HG02884 (cell line): ENCODE data around the gene PELI2.

ENCODE experiments used
- ATAC-seq: cut with Tn5 transposase; IDR thresholded peaks from one replicate; pipeline ENCODE4 v1.9.1; 2021; ENCODE audit warnings: mild to moderate bottlenecking, moderate library complexity; ENCODE audit not compliant: unreplicated experiment

The PELI2 gene

DNA sequence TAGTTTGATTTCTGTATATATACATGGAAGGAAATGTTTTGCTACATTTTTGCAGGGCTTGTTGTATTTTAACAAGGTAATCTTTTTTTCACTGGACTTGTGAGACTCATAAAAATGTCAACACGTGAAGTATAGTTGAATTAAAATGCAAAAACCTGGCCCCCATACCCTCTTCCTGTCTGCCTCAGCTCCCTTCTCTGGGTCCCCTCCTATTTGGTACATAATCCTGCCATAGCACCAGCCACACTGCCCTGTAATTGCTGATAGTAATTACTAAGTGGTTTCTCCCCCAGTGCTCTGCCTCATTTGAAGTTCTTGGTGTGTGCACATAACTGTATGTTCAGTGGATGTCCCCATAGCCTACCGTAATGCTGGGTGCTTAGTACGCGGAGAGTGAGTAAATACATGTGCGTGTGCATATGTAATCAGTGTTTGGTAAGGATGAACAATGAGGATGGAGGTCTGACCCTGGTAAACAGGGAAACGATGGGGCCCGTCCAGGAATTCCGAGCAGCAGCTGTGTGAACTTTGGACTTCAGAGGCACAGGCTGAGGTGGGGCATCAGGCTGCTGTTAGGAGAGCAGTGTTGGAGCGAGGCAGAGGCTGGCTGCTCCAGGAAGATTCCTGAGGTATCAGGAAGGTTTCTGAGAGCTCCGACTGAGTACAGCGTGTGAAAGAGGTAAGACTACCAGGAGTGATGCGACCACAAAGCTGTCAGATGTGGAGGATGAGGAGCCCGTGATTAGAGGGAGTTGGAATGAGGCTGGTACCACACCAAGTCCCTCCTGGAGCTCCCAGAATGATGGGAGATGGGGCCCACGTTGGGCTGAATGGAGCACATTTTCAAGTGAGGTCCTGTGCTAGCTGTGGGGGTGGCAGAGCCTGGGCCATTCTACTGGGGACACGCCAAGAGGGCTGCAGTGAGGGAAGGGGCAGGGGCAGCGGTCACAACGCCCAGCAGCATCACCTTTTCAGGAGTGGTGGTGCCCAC is 106.8 kb downstream of the PELI2 start:
- ATAC-seq = no peak

DNA sequence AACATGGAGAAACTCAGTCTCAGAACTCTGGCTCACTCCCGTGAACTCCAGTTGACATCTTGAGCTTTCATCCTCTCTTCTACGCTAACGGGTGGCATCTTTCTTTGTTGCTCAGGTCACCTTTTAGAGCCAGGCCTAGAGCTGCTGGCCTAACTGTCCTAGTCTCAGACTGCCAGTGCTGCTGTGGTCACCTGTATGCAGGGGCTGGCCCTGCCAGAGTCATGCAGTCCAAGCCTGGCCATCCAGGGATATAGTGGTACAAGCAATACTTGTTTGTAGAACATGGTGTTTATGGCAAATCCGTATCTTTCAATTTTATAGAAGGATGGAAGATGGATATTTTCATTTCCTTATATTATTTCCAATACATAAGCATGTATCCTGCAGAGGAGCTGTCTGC is 117.2 kb downstream of the PELI2 start:
- no peak for ATAC-seq

DNA sequence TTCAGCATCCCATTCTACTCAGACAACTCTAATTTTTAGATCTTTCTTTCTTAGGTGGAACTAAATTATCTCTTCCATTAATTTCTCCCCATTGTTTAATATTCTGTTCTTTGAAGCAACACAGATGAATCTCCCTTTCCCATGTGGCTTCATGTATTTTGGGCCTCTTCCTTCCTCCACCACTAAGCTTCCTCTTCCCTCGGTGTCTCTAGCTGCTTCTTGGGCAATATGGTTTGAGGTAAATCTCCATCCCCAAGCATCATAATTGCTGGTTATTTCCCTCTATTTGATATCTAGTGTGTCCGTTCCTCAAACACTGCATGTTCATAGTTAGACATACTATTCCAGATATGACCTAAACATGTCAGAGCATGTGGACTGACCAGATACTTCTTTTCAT is 119.2 kb downstream of the PELI2 start:
- no peak for ATAC-seq

DNA sequence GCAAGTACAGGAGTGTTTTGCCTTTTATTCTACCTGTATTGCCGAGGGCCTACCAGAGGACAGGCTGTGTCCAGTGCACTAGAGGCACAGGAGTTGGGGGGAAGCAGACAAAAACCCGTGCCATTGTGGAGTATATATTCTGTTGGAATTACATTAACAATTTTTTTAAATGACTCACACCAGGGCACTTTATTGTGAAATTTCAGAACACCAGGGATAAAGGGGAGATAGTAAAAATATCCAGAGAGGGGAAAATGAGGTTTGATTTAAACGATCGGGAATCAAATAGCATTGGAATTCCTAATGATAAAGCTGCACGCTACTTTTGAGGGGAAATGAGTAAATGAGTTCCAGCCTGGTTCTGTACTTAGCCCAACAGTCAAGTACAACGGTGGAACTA is 123.2 kb downstream of the PELI2 start:
- ATAC-seq = no peak

DNA sequence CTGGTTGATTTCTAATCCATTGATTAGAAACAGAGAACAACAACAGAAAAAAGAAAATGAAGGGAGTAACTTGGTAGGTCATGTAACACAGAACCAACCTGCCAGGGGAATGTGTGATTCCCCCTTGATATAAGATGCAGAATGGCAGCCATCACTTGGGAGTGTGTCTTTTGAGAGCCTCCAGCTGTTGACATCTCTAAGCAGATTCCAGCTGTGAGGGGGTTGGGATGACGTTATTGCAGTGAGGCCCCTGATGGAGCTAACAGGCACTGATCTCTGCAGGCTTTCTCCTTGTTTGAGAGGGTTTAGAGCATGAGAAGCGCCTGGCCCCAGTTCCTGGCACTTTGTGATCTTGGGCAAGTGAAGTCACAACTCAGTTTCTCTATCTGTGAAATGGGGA is 124.9 kb downstream of the PELI2 start:
- no peak for ATAC-seq

DNA sequence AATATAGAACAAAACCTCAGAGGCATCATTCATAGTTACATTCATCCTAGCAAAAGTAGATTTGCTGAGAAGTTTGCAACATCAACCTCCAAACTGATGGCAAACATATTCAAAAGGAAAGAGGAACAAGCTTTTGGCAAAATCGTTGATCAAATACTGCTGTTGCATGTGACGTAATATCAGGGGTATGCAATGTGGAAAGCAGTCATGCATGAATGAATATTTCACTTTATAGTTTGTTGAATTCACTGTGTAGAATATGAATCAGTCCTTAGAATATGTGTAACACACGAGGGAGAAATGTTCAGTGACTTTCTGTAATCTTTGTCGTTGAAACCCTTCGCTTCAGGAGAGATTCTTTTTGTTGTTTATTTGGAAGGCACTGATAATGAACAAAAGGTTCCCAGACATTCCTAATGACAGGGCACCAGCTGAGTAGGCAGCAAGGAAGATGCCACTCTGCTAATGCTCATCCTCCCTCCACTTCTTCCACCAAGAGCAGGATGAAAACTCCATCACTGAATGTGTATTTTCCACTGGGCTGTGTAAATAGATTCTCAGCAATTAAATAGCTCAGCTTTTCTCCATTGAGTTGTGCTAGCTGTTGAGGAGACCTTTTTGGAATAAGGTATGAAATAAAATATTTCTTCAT is 126.1 kb downstream of the PELI2 start:
- ATAC-seq = no peak

DNA sequence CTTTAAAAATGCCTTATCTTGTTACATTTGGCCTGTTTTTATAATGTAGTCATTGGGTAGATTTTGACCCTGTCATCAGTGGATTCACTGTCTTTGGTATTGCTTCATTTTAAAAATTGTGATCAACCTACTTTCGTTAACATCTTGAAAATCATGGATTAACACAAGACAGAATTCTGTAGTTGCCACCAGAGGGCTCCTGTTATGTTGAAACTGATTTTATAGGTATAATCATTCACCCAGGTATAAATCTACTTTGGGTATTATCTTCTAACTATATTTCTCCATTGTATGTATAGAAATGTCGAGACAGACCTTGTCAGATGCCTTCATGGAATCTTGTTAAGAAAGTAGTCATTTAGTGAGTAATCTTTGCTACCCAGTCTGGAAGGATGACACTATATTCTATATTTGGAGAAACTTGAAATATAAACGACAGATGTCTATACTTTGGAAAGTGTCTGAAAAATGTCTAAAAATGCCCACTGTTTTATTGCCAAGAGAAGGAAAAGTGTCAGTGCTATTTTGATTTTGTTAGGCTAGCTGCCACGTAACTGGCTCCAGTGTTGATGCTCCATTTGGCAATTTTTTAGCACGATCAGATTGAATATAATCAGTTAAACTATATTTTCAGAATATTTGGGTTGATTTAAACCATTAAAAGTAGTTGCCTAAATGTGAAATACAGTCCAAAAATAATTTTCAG is 129.4 kb downstream of the PELI2 start:
- ATAC-seq = no peak

DNA sequence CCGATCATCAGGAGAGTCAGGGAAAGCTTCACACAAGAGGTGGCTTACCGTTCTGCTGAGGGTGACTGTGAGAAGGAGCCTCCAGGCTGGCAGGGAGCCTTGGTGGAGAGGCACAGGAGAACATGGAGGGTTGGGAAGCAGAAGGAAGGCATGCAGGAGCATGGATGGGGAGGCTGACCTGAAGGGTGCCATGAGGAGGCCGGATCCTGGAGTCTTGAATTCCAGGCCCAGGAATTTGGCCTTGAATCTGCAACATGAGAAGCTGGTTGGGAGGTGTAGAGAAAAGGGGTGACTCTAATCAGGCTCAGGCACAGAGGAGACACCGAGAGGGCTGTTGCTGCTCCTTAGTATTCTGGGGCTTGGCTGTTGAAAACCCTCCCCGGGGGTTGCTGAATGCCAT is 130.2 kb downstream of the PELI2 start:
- no peak for ATAC-seq

DNA sequence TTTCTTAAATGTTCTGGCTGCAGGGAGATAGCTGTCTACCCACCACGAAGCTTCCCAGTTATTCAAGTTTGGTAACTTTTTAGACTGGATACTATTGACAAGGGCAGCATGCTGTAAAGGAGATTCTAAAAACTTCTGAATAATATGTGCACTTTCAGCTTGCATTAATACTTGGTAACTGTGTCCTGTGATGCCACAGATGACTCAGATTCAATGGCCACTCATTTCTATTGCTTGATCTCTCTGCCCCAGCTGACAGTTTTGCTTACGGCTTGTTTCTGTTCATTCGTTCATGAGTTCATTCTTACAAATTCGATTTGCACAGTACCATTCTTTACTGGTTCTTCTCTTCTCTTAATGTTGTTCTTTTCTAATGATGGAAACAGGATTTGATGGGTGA is 142.8 kb downstream of the PELI2 start:
- no peak for ATAC-seq

DNA sequence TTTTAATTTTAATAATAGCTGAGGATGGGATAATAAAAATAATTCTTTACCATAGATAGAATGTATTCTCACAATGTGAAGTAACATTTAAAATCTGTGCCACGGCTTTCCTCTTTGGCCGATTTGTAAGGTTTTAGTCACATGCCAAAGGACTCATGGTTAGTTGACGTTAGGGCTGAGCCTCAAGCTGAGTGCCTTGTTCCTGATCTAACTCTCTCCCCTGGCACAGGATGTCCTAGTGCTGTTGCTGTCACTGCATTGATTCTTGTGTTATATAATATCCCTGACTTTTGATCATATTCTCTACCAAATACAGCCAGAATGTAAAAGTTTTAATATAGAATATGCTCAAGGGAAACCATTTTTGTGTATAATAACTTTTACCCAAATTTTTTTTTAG is 144.3 kb downstream of the PELI2 start:
- no peak for ATAC-seq

DNA sequence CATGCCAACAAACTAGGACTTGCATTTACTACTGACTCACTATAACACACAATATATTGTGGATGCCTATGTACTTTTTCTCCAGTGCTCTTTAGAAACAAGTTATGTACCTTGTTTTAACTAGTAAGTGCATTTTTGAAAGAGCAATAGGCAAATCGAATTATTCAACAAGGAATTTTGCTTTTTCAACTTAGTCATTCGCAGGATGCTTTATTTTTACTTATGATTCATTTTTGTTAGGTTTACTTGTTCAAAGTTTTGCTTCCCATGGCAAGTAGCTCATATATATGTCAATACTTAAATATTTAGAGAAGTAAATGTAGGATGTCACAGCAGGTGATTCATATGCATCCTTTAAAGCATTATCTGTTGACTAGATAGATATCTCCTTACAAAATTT is 149.8 kb downstream of the PELI2 start:
- no peak for ATAC-seq

DNA sequence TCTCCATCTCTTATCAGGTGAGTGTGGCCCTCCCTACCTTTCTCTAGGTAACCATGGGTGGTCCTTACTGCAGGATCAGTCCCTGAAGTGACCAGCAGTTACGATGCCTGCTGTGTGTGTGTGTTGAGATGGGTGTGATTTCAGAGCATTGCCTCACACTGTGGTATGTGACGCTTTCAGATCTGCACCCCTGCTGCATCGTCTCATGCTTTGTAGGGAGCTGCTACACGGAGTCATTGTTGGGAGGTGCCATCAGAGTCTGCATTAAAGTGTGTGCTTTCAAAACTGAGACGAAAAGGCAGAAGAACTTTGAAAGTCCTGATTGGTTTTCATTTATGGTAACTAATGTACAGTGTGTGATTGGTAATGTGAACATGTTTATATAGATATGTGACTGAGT is 150.5 kb downstream of the PELI2 start:
- no peak for ATAC-seq

DNA sequence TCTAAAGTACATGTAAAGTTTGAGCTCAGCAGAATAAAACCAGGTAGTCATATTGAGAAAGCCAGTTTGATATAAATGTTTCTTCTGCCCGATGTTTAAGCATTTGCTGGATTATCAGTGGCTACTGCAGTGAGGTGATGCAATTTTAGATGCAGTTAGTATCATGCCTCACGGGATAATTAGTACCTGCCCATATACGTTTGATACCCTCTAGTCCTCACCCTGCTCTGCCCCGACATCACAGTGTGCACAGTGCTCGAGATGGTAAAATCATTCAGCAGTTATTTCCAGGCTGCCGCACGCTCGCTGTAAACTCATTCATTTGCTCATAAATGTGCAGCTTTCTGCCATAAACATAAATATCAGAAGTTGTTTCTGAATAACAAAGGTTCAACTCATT is 152.7 kb downstream of the PELI2 start:
- no peak for ATAC-seq

DNA sequence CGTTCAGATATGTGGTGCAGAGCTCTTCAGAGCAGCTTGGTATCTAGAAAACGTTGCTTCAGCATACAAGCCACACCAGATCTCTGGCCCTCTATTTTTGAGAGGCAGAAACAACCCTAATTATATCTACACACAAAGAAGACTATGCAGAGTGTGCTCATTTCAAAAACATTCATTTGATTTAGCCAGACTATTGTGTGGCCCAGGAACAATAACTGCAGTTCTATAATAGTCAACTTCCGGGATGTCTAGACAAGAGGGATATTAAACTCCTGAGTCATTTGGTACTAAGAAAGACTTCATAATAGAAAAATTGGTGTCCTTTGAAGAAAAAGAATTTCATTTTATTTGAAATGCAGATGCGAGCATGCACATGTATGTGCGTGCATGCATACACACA is 153.8 kb downstream of the PELI2 start:
- no peak for ATAC-seq

DNA sequence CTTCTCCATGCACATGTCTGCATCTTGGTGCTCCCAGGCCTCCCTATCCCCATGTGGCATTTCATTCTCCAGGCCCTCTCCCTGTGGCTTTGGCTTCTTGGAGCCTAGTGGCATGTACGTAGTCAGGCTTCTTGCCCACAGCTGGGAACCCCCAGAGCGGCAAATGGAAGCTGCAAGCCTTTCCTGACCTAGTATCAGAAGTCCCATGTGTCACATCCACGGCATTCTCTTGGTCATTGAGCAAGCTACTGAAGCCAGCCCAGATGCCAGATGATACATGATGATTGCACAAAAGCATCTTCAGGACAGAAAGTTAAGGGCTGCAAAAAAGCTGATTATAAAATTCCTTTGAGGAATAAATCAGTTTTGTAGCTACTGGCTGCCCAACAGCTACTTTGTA is 154.9 kb downstream of the PELI2 start:
- ATAC-seq = no peak

DNA sequence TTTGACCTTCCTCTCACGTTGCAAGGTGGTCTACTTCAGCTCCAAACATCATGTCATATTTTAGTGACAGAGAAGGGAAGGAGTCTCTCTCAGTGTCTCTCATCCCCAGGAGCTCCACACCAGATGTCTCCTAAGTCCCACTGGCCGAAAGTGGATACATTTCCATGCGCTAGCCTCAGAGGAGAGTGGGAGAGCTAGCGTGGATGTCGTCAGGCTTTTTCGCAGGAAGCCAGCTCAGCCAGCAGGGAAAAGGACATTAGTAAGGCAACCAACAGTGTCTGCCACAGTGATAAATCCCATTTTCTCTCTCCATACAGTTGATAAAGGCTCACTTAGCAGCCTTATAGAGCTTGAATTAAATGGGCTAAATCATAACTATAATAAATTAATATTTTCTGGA is 155.7 kb downstream of the PELI2 start:
- no peak for ATAC-seq

DNA sequence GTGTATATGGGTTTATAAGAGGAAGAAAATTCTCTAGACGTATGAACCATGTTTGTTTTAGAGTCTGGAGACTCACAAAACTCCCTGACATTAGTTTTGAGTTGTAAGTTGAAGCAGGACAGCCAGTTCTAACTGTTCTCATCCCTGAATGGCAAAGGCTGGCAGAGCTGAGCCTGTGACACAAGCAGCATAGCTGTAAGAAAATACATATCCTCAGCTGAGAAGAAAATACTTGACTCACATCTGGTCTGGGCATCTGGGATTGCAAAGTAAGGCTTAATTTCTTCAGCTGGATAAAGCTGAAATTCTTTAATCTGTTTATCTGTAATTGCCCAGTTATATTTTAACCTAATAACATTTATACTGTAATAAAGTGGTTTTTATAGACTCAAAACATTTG is 156.3 kb downstream of the PELI2 start:
- ATAC-seq = no peak

DNA sequence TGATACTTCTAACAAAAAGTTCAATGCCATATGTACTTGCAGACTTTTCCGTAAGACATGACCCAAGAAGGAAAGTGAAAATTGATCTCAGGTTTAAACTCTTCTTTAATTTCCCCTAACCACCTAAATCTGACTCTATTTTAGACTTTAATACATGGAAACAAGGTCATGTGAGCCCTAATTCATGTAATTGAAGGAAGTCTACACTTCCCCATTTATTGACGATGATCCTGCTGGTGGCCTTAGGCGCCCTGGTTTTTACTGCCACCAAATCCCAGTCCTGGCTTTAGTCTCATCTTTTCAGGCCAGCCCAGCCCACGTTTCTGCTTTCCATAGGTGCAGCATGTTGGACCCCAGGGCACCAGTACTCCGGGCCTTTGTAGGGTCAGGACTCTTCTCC is 157.9 kb downstream of the PELI2 start:
- ATAC-seq = no peak

DNA sequence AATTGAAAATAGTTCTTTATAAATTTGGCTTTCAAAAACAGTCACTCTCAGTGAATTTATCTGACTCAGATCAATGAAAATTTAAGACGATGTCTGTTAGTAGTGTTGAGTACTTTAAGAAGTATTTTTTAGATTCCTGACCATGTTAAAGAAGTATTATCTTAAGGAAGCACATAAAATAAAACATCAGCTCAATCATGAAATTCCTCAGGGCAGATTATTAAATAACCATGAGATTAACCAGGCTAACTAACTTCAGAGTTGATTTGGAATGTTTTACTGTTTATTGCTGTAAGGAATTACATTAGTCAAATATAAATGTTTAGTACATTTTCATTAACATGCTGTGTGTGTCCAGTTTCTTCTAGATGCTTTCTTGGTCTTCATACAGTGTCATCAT is 160.2 kb downstream of the PELI2 start:
- ATAC-seq = no peak

DNA sequence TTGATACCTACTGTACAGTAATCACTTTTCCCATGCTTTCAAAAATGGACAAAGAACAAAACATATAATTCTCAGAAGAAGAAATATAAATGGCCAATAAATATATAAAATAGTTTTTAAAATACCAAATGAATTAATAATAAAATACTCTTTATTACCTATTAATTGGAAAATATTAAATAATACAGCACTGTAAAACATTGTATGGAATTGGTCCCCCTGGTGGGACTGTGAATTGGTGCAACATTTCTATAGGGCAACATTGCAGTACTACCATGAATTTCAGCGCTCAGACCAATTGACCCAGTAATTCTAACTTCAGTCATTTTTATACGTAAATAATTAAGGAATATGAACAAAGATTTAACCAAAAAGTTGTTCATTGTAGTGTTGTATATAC is 162.6 kb downstream of the PELI2 start:
- no peak for ATAC-seq

DNA sequence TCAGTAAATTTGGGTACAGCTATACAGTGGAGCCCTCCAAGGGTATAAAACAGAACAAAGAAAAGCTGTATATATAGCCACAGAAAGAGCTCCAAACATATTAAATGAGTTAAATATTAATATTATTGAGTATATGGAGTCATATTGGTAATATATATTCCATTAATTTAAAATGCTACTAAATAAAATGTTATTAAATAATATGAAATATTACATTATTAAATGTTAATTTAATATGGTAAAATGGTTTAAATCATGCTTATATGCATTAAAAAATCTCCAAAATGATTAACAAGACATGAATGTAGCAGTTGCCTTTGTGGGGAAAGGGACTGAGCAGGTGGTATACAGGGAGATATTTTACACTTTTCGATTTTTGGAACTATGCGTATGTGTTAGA is 164.0 kb downstream of the PELI2 start:
- ATAC-seq = no peak

DNA sequence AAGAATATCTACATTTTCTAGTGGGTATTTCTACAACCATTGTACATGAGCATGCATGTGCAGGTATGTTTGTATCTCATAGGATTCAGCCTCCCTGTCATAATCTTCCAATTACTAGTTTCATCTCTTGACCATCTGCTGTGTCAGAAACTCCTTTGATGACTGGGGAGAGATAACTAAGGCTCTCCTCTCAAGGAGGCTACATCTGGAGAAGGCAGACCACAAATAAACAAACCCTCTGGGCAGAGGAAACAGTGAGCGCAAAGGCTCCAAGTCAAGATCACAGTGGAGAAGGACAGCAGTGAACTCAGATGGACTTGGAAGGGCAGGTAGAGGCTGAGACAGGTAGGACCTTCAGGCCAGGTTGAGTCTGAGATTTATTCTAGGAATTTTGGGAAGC is 166.4 kb downstream of the PELI2 start:
- no peak for ATAC-seq
